H7 (cell line): Measurements from ENCODE around the gene MED13L. TPM values are rescaled to one million over a fixed set of nuclear protein-coding genes. Genes with fewer than 3 reads are reported as not detected.
A peak's percentile ranks its signal among the peaks of the same experiment; 100 is the strongest.

Source experiments
- DNase-seq: peaks from one replicate; pipeline ENCODE4 v3.0.0; 2012
- H3K27me3 ChIP-seq: 2 replicates; pipeline ENCODE4 v1.6.0; 2011; ENCODE audit warnings: mild to moderate bottlenecking, low read length; ENCODE audit not compliant: control insufficient read depth, insufficient read depth
- H3K36me3 ChIP-seq: replicated peaks from 2 replicates; pipeline ENCODE4 v1.5.1; 2011; ENCODE audit warnings: low read length; ENCODE audit not compliant: control insufficient read depth, insufficient read depth
- H3K4me3 ChIP-seq: 2 replicates; pipeline ENCODE4 v1.5.1; 2011; ENCODE audit warnings: low read depth, mild to moderate bottlenecking, control low read depth, low read length, moderate library complexity; ENCODE audit not compliant: insufficient read depth
- total RNA-seq: library from RNA; depleted of rRNA; stranded (reverse); fragments of >200 nt; shearing (Covaris generic); gene quantifications from 2 replicates; pipeline ENCODE4 v1.2.3, GENCODE V29; 2014

The MED13L gene
- total RNA-seq, 1 experiment from 2014 or later = 39.7 TPM

GRCh38 chr12:116150001-116150400 is 127.5 kb downstream of the MED13L start:
- Histone ChIP-seq H3K4me3 (no peak overlapping the region), H3K27me3 (no peaks in the 10 kb centered on the region), H3K36me3 (no peaks in the 10 kb centered on the region)
- DNase-seq = no peak

- no peaks in the 10 kb centered on the region for H3K27me3 ChIP-seq
- no peak overlapping the region for H3K4me3 ChIP-seq
- no peak for DNase-seq
These were observed 128.6 kb downstream of the MED13L start for GRCh38 chr12:116148844-116149243.

GRCh38 chr12:116146386-116146785 is 131.1 kb downstream of the MED13L start:
- DNase-seq = no peak
- Histone ChIP-seq H3K36me3 (no peaks in the 10 kb centered on the region), H3K4me3 (no peak overlapping the region), H3K27me3 (no peaks in the 10 kb centered on the region)

More at GRCh38 chr12:116148844-116149243, 128.6 kb downstream of the MED13L start:
- no peaks in the 10 kb centered on the region for H3K36me3 ChIP-seq

GRCh38 chr12:116145451-116145850 is 132.0 kb downstream of the MED13L start:
- Histone ChIP-seq H3K4me3 (no peak overlapping the region), H3K27me3 (no peaks in the 10 kb centered on the region), H3K36me3 (no peaks in the 10 kb centered on the region)
- no peak for DNase-seq

- DNase-seq = no peak
- H3K4me3 ChIP-seq = no peak overlapping the region
- no peaks in the 10 kb centered on the region for H3K27me3 ChIP-seq
- no peaks in the 10 kb centered on the region for H3K36me3 ChIP-seq
These were observed 133.1 kb downstream of the MED13L start for GRCh38 chr12:116144384-116144783.

GRCh38 chr12:116143909-116144308 is 133.6 kb downstream of the MED13L start:
- DNase-seq = no peak
- Histone ChIP-seq H3K36me3 (no peaks in the 10 kb centered on the region), H3K27me3 (no peaks in the 10 kb centered on the region), H3K4me3 (no peak overlapping the region)

GRCh38 chr12:116142936-116143898 is 134.3 kb downstream of the MED13L start:
- no peaks in the 10 kb centered on the region for H3K36me3 ChIP-seq
- no peaks in the 10 kb centered on the region for H3K27me3 ChIP-seq
- H3K4me3 ChIP-seq = no peak overlapping the region
- no peak for DNase-seq

- Histone ChIP-seq H3K4me3 (no peak overlapping the region), H3K36me3 (no peaks in the 10 kb centered on the region), H3K27me3 (no peaks in the 10 kb centered on the region)
- no peak for DNase-seq
These were observed 135.7 kb downstream of the MED13L start for GRCh38 chr12:116141833-116142162.

- Histone ChIP-seq H3K36me3 (no peaks in the 10 kb centered on the region), H3K27me3 (no peaks in the 10 kb centered on the region), H3K4me3 (no peak overlapping the region)
- no peak for DNase-seq
These were observed 136.2 kb downstream of the MED13L start for GRCh38 chr12:116141110-116141832.

GRCh38 chr12:116140529-116140928 is 137.0 kb downstream of the MED13L start:
- no peak overlapping the region for H3K4me3 ChIP-seq
- no peaks in the 10 kb centered on the region for H3K27me3 ChIP-seq
- no peaks in the 10 kb centered on the region for H3K36me3 ChIP-seq
- no peak for DNase-seq

- Histone ChIP-seq H3K27me3 (no peaks in the 10 kb centered on the region), H3K36me3 (no peaks in the 10 kb centered on the region), H3K4me3 (no peak overlapping the region)
- no peak for DNase-seq
These were observed 138.7 kb downstream of the MED13L start for GRCh38 chr12:116138781-116139180.

GRCh38 chr12:116138364-116138763 is 139.1 kb downstream of the MED13L start:
- peak; percentile 19 for DNase-seq
- Histone ChIP-seq H3K27me3 (no peaks in the 10 kb centered on the region), H3K4me3 (no peak overlapping the region), H3K36me3 (no peaks in the 10 kb centered on the region)

GRCh38 chr12:116137318-116137717 is 140.2 kb downstream of the MED13L start:
- no peak for DNase-seq
- H3K27me3 ChIP-seq = no peaks in the 10 kb centered on the region
- no peak overlapping the region for H3K4me3 ChIP-seq
- no peaks in the 10 kb centered on the region for H3K36me3 ChIP-seq

GRCh38 chr12:116136340-116136739 is 141.2 kb downstream of the MED13L start:
- Histone ChIP-seq H3K4me3 (no peak overlapping the region), H3K36me3 (no peaks in the 10 kb centered on the region), H3K27me3 (no peaks in the 10 kb centered on the region)
- DNase-seq = no peak
